ENCODE measurements around the gene HNRNPAB.

GRCh38 chr5:178191661-178192060, 12.7 kb upstream of the HNRNPAB start:
- TF ChIP-seq, protein P1, sequence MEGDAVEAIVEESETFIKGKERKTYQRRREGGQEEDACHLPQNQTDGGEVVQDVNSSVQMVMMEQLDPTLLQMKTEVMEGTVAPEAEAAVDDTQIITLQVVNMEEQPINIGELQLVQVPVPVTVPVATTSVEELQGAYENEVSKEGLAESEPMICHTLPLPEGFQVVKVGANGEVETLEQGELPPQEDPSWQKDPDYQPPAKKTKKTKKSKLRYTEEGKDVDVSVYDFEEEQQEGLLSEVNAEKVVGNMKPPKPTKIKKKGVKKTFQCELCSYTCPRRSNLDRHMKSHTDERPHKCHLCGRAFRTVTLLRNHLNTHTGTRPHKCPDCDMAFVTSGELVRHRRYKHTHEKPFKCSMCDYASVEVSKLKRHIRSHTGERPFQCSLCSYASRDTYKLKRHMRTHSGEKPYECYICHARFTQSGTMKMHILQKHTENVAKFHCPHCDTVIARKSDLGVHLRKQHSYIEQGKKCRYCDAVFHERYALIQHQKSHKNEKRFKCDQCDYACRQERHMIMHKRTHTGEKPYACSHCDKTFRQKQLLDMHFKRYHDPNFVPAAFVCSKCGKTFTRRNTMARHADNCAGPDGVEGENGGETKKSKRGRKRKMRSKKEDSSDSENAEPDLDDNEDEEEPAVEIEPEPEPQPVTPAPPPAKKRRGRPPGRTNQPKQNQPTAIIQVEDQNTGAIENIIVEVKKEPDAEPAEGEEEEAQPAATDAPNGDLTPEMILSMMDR (IDR thresholded peaks at IDR 0.05), result no peak
- TF ChIP-seq POLR2AphosphoS5 (IDR thresholded peaks at IDR 0.05), result no peak
- TF ChIP-seq POLR2A (IDR thresholded peaks at IDR 0.05), result no peak
